ENCODE data around the gene PAFAH2. TPM values are rescaled to one million over a fixed set of nuclear protein-coding genes. Genes with fewer than 3 reads are reported as not detected.
A peak's percentile ranks its signal among the peaks of the same experiment; 100 is the strongest.

The PAFAH2 gene
- total RNA-seq: 10 to 100 TPM; 14.2 to 20.0 TPM

GRCh38 chr1:25997828-25998761 lies at the start of gene PAFAH2:
Gene PAFAH2, minus strand, starts transcription at chr1:25998063. Its CDS starts 7,247 bp downstream, at chr1:25990816.
- Mint-ChIP-seq H3K36me3 (no peaks in the 10 kb centered on the region), H3K9me3 (no peaks in the 10 kb centered on the region), H3K4me1 (ENCODE audit: low read depth in 2 of 2) (peaks cover 21 to 31% of the 10 kb centered on the region in 2 donors), H3K27me3 (no peaks in the 10 kb centered on the region), H3K27ac (peak within 1 kb of the TSS; percentile 99 to 100), H3K4me3 (peak within 1 kb of the TSS; percentile 100)
- ATAC-seq (peak; percentile 99), DNase-seq (ENCODE audit: low spot score) (peak; percentile 97)

GRCh38 chr1:26047278-26047874 lies 49.5 kb upstream of the PAFAH2 start:
- Mint-ChIP-seq H3K4me3 (no peak overlapping the region), H3K36me3 (no peaks in the 10 kb centered on the region), H3K9me3 (no peaks in the 10 kb centered on the region), H3K27ac (no peak overlapping the region), H3K4me1 (ENCODE audit: low read depth in 2 of 2) (peaks cover 0 to 8% of the 10 kb centered on the region in 2 donors), H3K27me3 (peaks cover 43 to 47% of the 10 kb centered on the region in 2 donors)
- no peak for DNase-seq (ENCODE audit: low spot score)
- no peak for ATAC-seq

GRCh38 chr1:26046246-26047095 lies 48.6 kb upstream of the PAFAH2 start:
- ATAC-seq (no peak), DNase-seq (ENCODE audit: low spot score) (no peak)
- Mint-ChIP-seq H3K36me3 (no peaks in the 10 kb centered on the region), H3K27ac (no peak overlapping the region), H3K4me3 (no peak overlapping the region), H3K27me3 (peaks cover 37 to 40% of the 10 kb centered on the region in 2 donors), H3K4me1 (ENCODE audit: low read depth in 2 of 2) (peaks cover 0 to 8% of the 10 kb centered on the region in 2 donors), H3K9me3 (no peaks in the 10 kb centered on the region)

GRCh38 chr1:26045722-26046245 lies 47.9 kb upstream of the PAFAH2 start, which contains the start of gene SLC30A2:
Gene SLC30A2, minus strand, starts transcription at chr1:26046118. Its CDS starts 222 bp downstream, at chr1:26045896.
- ATAC-seq (no peak), DNase-seq (ENCODE audit: low spot score) (no peak)
- H3K27me3 Mint-ChIP-seq: peaks cover 33 to 34% of the 10 kb centered on the region in 2 donors
- no peaks in the 10 kb centered on the region for H3K9me3 Mint-ChIP-seq
- H3K27ac Mint-ChIP-seq: no peak within 1 kb of the TSS
- H3K36me3 Mint-ChIP-seq: no peaks in the 10 kb centered on the region
- H3K4me1 Mint-ChIP-seq (ENCODE audit: low read depth in 2 of 2): peaks cover 0 to 8% of the 10 kb centered on the region in 2 donors
- no peak within 1 kb of the TSS for H3K4me3 Mint-ChIP-seq

GRCh38 chr1:26044971-26045721 lies 47.3 kb upstream of the PAFAH2 start:
- peaks cover 29% of the 10 kb centered on the region in 2 donors for H3K27me3 Mint-ChIP-seq
- H3K4me3 Mint-ChIP-seq: no peak overlapping the region
- DNase-seq (ENCODE audit: low spot score) (no peak), ATAC-seq (no peak)
- peaks cover 0 to 8% of the 10 kb centered on the region in 2 donors for H3K4me1 Mint-ChIP-seq (ENCODE audit: low read depth in 2 of 2)
- H3K27ac Mint-ChIP-seq: no peak overlapping the region
- no peaks in the 10 kb centered on the region for H3K9me3 Mint-ChIP-seq
- no peaks in the 10 kb centered on the region for H3K36me3 Mint-ChIP-seq

- no peak overlapping the region for H3K4me3 Mint-ChIP-seq
- peaks cover 22 to 24% of the 10 kb centered on the region in 2 donors for H3K27me3 Mint-ChIP-seq
- H3K4me1 Mint-ChIP-seq (ENCODE audit: low read depth in 2 of 2): peaks cover 0 to 8% of the 10 kb centered on the region in 2 donors
- no peak overlapping the region for H3K27ac Mint-ChIP-seq
- DNase-seq (ENCODE audit: low spot score): no peak
- ATAC-seq: no peak
- H3K9me3 Mint-ChIP-seq: no peaks in the 10 kb centered on the region
- no peaks in the 10 kb centered on the region for H3K36me3 Mint-ChIP-seq
These were observed 46.6 kb upstream of the PAFAH2 start for GRCh38 chr1:26044414-26044813.

- Mint-ChIP-seq H3K9me3 (no peaks in the 10 kb centered on the region), H3K27ac (no peak overlapping the region), H3K4me3 (no peak overlapping the region), H3K4me1 (ENCODE audit: low read depth in 2 of 2) (peaks cover 0 to 8% of the 10 kb centered on the region in 2 donors), H3K36me3 (no peaks in the 10 kb centered on the region), H3K27me3 (peaks cover 17 to 21% of the 10 kb centered on the region in 2 donors)
- no peak for ATAC-seq
- no peak for DNase-seq (ENCODE audit: low spot score)
These were observed 45.9 kb upstream of the PAFAH2 start for GRCh38 chr1:26043765-26044164.

- no peak for ATAC-seq
- Mint-ChIP-seq H3K4me3 (no peak overlapping the region), H3K27me3 (peaks cover 12 to 16% of the 10 kb centered on the region in 2 donors), H3K9me3 (no peaks in the 10 kb centered on the region), H3K27ac (no peak overlapping the region), H3K36me3 (no peaks in the 10 kb centered on the region), H3K4me1 (ENCODE audit: low read depth in 2 of 2) (peaks cover 0 to 8% of the 10 kb centered on the region in 2 donors)
- no peak for DNase-seq (ENCODE audit: low spot score)
These were observed 44.1 kb upstream of the PAFAH2 start for GRCh38 chr1:26041978-26042377.

- Mint-ChIP-seq H3K9me3 (no peaks in the 10 kb centered on the region), H3K27ac (no peak overlapping the region), H3K27me3 (peaks cover 12 to 16% of the 10 kb centered on the region in 2 donors), H3K4me3 (no peak overlapping the region), H3K36me3 (no peaks in the 10 kb centered on the region), H3K4me1 (ENCODE audit: low read depth in 2 of 2) (peaks cover 0 to 8% of the 10 kb centered on the region in 2 donors)
- DNase-seq (ENCODE audit: low spot score) (no peak), ATAC-seq (no peak)
These were observed 43.5 kb upstream of the PAFAH2 start for GRCh38 chr1:26041401-26041800.

GRCh38 chr1:26038904-26039303 lies 41.0 kb upstream of the PAFAH2 start:
- peaks cover 9 to 13% of the 10 kb centered on the region in 2 donors for H3K4me1 Mint-ChIP-seq (ENCODE audit: low read depth in 2 of 2)
- H3K9me3 Mint-ChIP-seq: no peaks in the 10 kb centered on the region
- peaks cover 0 to 9% of the 10 kb centered on the region in 2 donors for H3K27me3 Mint-ChIP-seq

GRCh38 chr1:26038477-26038876 lies 40.6 kb upstream of the PAFAH2 start:
- Mint-ChIP-seq H3K4me3 (no peak overlapping the region), H3K9me3 (no peaks in the 10 kb centered on the region), H3K27ac (no peak overlapping the region)

More at GRCh38 chr1:26038904-26039303, 41.0 kb upstream of the PAFAH2 start:
- no peak for DNase-seq (ENCODE audit: low spot score)
- no peaks in the 10 kb centered on the region for H3K36me3 Mint-ChIP-seq
- H3K4me3 Mint-ChIP-seq: no peak overlapping the region
- ATAC-seq: no peak
- no peak overlapping the region for H3K27ac Mint-ChIP-seq

GRCh38 chr1:26037904-26038303 lies 40.0 kb upstream of the PAFAH2 start:
- peaks cover 9 to 13% of the 10 kb centered on the region in 2 donors for H3K4me1 Mint-ChIP-seq (ENCODE audit: low read depth in 2 of 2)
- H3K36me3 Mint-ChIP-seq: no peaks in the 10 kb centered on the region
- H3K9me3 Mint-ChIP-seq: no peaks in the 10 kb centered on the region
- H3K4me3 Mint-ChIP-seq: no peak overlapping the region
- ATAC-seq: no peak
- H3K27ac Mint-ChIP-seq: no peak overlapping the region
- no peak for DNase-seq (ENCODE audit: low spot score)
- peaks cover 0 to 9% of the 10 kb centered on the region in 2 donors for H3K27me3 Mint-ChIP-seq

More at GRCh38 chr1:26038477-26038876, 40.6 kb upstream of the PAFAH2 start:
- no peak for DNase-seq (ENCODE audit: low spot score)
- Mint-ChIP-seq H3K36me3 (no peaks in the 10 kb centered on the region), H3K27me3 (peaks cover 0 to 9% of the 10 kb centered on the region in 2 donors), H3K4me1 (ENCODE audit: low read depth in 2 of 2) (peaks cover 9 to 13% of the 10 kb centered on the region in 2 donors)
- no peak for ATAC-seq

Measured in natural killer cell treated with Interleukin-12 subunit alpha and Interleukin-12 subunit beta and Interleukin-15 and Interleukin-18, amount 100 ng/mL, for 72 hours (primary cell).